ENCODE measurements around the gene CCN6. TPM values are rescaled to one million over a fixed set of nuclear protein-coding genes. Genes with fewer than 3 reads are reported as not detected.
A peak's percentile ranks its signal among the peaks of the same experiment; 100 is the strongest.

Gene CCN6
- total RNA-seq: not detected
- long read RNA-seq: 0 reads

- intact Hi-C loops (cut with micrococcal nuclease): no loop called here
These were observed at the start of gene CCN6 for GRCh38 chr6:112054001-112054400. CCN6 (plus strand) TSS chr6:112054104; CDS start chr6:112054358, 254 bp downstream.

GRCh38 chr6:112004201-112005012 is 49.5 kb upstream of the CCN6 start:
- TF ChIP-seq, protein P1, sequence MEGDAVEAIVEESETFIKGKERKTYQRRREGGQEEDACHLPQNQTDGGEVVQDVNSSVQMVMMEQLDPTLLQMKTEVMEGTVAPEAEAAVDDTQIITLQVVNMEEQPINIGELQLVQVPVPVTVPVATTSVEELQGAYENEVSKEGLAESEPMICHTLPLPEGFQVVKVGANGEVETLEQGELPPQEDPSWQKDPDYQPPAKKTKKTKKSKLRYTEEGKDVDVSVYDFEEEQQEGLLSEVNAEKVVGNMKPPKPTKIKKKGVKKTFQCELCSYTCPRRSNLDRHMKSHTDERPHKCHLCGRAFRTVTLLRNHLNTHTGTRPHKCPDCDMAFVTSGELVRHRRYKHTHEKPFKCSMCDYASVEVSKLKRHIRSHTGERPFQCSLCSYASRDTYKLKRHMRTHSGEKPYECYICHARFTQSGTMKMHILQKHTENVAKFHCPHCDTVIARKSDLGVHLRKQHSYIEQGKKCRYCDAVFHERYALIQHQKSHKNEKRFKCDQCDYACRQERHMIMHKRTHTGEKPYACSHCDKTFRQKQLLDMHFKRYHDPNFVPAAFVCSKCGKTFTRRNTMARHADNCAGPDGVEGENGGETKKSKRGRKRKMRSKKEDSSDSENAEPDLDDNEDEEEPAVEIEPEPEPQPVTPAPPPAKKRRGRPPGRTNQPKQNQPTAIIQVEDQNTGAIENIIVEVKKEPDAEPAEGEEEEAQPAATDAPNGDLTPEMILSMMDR (IDR thresholded peaks at IDR 0.05; ENCODE audit: borderline replicate concordance): no peak
- Histone ChIP-seq H3K27ac (replicated peaks) (peak overlapping the region; percentile 55), H3K4me3 (no peak overlapping the region), H3K4me1 (peaks cover 23% of the 10 kb centered on the region), H3K36me3 (no peaks in the 10 kb centered on the region), H3K27me3 (ENCODE audit: low read depth) (no peaks in the 10 kb centered on the region), H3K9me3 (replicated peaks) (no peaks in the 10 kb centered on the region)
- no peak for DNase-seq
- intact Hi-C loops (cut with micrococcal nuclease): no loop called here

More at GRCh38 chr6:112054001-112054400, at the start of gene CCN6:
- no peak within 1 kb of the TSS for H3K27ac ChIP-seq (replicated peaks)
- DNase-seq: no peak
- H3K4me3 ChIP-seq: no peak within 1 kb of the TSS
- H3K36me3 ChIP-seq: no peaks in the 10 kb centered on the region
- TF ChIP-seq, protein P1 (IDR thresholded peaks at IDR 0.05; ENCODE audit: borderline replicate concordance): no peak
- H3K9me3 ChIP-seq (replicated peaks): peaks cover 6% of the 10 kb centered on the region
- H3K4me1 ChIP-seq: no peaks in the 10 kb centered on the region
- no peaks in the 10 kb centered on the region for H3K27me3 ChIP-seq (ENCODE audit: low read depth)

GRCh38 chr6:112005013-112005371 is 48.9 kb upstream of the CCN6 start:
- TF ChIP-seq, protein P1 (IDR thresholded peaks at IDR 0.05; ENCODE audit: borderline replicate concordance): no peak
- intact Hi-C loops (cut with micrococcal nuclease): no loop called here
- H3K9me3 ChIP-seq (replicated peaks): no peaks in the 10 kb centered on the region
- no peaks in the 10 kb centered on the region for H3K27me3 ChIP-seq (ENCODE audit: low read depth)
- H3K4me1 ChIP-seq: peaks cover 23% of the 10 kb centered on the region
- H3K27ac ChIP-seq (replicated peaks): peak overlapping the region; percentile 55
- peak; percentile 46 for DNase-seq
- H3K4me3 ChIP-seq: no peak overlapping the region
- no peaks in the 10 kb centered on the region for H3K36me3 ChIP-seq

DNA sequence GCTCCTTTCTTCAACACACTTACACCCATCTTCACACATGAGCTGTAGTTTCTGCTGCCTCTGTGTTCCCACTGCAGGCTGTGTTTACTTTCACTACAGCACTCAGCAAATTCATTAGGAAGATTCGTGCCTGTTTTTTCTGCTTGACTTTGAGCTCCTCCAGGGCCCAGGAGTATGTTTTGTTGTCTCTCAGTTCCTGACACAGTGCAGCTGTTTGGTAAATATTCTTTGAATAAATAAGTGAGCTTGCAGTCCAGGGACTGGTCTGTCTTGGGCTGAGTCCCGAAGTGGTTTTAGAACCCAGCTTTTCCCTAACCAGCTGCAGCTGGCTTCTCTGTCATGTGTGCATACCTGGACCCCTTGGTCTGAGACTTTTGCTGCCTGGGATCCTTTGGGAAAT is 46.6 kb upstream of the CCN6 start:
- Histone ChIP-seq H3K4me1 (peaks cover 23% of the 10 kb centered on the region), H3K27ac (replicated peaks) (peak overlapping the region; percentile 55), H3K36me3 (no peaks in the 10 kb centered on the region), H3K27me3 (ENCODE audit: low read depth) (no peaks in the 10 kb centered on the region), H3K4me3 (no peak overlapping the region), H3K9me3 (replicated peaks) (no peaks in the 10 kb centered on the region)
- DNase-seq: no peak
- intact Hi-C loops (cut with micrococcal nuclease): no loop called here
- TF ChIP-seq, protein P1 (IDR thresholded peaks at IDR 0.05; ENCODE audit: borderline replicate concordance): no peak

DNA sequence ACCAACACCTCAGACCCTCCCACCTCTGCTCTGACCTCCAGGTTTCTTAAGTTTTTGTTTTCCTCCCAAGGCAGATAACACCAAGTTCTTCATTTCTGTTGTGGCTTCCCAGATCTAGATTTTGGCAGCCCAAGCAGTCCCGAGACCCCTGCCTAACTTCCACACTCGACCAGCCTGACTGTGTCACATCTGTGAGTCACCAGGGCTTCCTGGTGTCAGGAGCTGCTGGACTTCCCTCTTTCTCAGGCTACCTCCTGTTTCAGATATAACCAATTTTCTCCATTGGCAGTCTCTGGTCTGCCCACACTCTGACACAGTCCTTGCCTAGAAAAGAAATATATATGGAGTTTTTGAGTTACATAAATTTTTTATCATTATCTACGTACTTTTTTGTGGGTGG is 46.1 kb upstream of the CCN6 start:
- Histone ChIP-seq H3K9me3 (replicated peaks) (no peaks in the 10 kb centered on the region), H3K27me3 (ENCODE audit: low read depth) (no peaks in the 10 kb centered on the region), H3K36me3 (no peaks in the 10 kb centered on the region), H3K4me1 (peaks cover 23% of the 10 kb centered on the region), H3K4me3 (no peak overlapping the region), H3K27ac (replicated peaks) (peak overlapping the region; percentile 55)
- no peak for DNase-seq
- intact Hi-C loops (cut with micrococcal nuclease): no loop called here
- TF ChIP-seq, protein P1 (IDR thresholded peaks at IDR 0.05; ENCODE audit: borderline replicate concordance): no peak

All from left ventricle myocardium inferior (tissue), 1 donor.